Uterine smooth muscle cell (primary cell): Measurements from ENCODE around the gene RAD50. TPM values are rescaled to one million over a fixed set of nuclear protein-coding genes. Genes with fewer than 3 reads are reported as not detected.

Experiments
- total RNA-seq: library from RNA; depleted of rRNA; stranded (reverse); fragments of >200 nt; gene quantifications from 2 replicates; pipeline ENCODE4 v1.2.3, GENCODE V29; 2014

The RAD50 gene
- 41.0 and 42.3 TPM in 2 replicates for total RNA-seq

DNA sequence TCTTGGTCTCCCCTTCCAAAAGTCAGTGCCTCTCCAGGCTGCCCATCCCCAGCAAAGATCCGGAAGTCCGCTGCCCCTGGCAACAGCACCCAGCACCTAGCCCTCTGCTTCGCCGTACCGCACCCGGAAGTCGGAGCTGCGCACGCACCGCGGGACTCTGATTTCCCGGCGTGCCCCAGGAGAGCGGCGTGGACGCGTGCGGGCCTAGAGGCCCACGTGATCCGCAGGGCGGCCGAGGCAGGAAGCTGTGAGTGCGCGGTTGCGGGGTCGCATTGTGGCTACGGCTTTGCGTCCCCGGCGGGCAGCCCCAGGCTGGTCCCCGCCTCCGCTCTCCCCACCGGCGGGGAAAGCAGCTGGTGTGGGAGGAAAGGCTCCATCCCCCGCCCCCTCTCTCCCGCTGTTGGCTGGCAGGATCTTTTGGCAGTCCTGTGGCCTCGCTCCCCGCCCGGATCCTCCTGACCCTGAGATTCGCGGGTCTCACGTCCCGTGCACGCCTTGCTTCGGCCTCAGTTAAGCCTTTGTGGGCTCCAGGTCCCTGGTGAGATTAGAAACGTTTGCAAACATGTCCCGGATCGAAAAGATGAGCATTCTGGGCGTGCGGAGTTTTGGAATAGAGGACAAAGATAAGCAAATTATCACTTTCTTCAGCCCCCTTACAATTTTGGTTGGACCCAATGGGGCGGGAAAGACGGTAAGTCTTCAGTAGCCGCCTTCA lies at the start of gene RAD50:
RAD50 (plus strand) TSS at position 215 of the 715 bp plus-strand sequence; CDS start at position 563, 348 bp downstream.

DNA sequence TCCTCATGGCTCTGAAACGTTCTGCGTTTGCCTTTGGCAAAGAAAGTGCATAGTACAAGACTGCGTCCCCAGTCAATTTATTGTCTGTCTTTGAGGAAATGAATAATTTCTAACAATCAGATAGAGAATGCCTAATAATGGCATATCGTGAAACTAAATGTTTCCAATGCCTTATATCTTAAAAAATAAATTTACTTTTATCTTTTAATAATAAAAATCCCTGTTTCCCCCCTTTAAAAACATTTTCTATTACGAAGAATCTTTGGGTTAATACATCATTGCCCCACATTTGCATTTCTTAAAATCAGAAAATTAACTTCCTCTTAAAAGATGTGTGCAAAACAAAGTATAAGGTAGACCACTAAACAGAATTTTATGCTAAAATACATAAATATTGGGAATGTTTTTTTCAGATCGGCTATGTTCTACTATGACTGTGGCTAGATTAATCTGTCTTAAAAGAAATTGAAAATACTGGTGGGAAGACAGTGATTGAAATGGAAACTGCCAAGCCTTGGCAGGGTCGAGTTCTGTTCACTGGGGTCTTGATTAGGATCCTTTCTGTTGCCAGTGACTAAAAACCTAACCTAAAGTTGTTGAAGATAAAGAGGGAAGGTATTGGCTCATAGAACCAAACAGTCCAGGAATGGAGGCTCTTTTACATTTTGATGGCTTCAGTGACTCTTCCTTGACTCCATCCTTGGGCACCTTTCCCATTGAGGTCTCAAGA lies 13.1 kb upstream of the RAD50 start, which contains the start of gene IL5:
IL5 (minus strand) TSS at position 51 of the 730 bp plus-strand sequence; CDS start at position 7, 44 bp downstream.

GRCh38 chr5:132657676-132658380 lies 101.1 kb downstream of the RAD50 start, which contains the start of gene IL13:
IL13 (plus strand) TSS chr5:132658173; CDS start chr5:132658187, 14 bp downstream.

DNA sequence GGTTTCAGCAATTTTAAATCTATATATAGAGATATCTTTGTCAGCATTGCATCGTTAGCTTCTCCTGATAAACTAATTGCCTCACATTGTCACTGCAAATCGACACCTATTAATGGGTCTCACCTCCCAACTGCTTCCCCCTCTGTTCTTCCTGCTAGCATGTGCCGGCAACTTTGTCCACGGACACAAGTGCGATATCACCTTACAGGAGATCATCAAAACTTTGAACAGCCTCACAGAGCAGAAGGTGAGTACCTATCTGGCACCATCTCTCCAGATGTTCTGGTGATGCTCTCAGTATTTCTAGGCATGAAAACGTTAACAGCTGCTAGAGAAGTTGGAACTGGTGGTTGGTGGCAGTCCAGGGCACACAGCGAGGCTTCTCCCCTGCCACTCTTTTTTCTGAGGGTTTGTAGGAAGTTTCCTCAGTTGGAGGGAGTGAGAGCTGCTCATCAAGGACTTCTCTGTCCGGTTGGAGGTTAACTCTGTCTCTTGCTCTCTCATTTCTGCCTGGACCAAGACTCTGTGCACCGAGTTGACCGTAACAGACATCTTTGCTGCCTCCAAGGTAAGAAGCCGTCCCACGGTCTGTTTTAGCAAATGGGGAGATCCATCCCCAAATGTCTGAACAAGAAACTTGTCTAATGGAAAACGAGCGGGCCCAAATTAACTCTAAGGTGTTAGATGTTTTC lies 117.3 kb downstream of the RAD50 start, which contains the start of gene IL4:
IL4 (plus strand) TSS at position 51 of the 692 bp plus-strand sequence; CDS start at position 113, 62 bp downstream.

Other genes starting within 250 kb of the RAD50 start
- gene SLC22A5, start 187.3 kb upstream of the RAD50 start, total RNA-seq, result 5.7 and 6.5 TPM in 2 replicates
- gene IRF1, start 66.2 kb upstream of the RAD50 start, total RNA-seq, result 24.7 and 25.1 TPM in 2 replicates
- not detected in 2 replicates for gene IL5, start 13.5 kb upstream of the RAD50 start, total RNA-seq
- not detected in 2 replicates for gene IL13, start 101.2 kb downstream of the RAD50 start, total RNA-seq
- gene IL4, start 117.0 kb downstream of the RAD50 start, total RNA-seq, result not detected in 2 replicates
- 14.9 and 15.9 TPM in 2 replicates for gene KIF3A, start 180.6 kb downstream of the RAD50 start, total RNA-seq
- gene CCNI2, start 190.4 kb downstream of the RAD50 start, total RNA-seq, result not detected in 2 replicates
- gene SEPTIN8, start 220.3 kb downstream of the RAD50 start, total RNA-seq, result 51.2 and 55.6 TPM in 2 replicates